Measurements from ENCODE around the gene DENND1A. TPM values are rescaled to one million over a fixed set of nuclear protein-coding genes. Genes with fewer than 3 reads are reported as not detected.

Gene DENND1A
- total and polyA plus RNA-seq, 2 of the 13 experiments (the other 11 are each of a cell fraction or from before 2014, with no cell fraction given) = 14.8 to 30.1 TPM

GRCh38 chr9:123861086-123861755 lies 68.7 kb downstream of the DENND1A start (continued):
- TF ChIP-seq PPARG (CRISPR knock-in tag; conservative IDR thresholded peaks at IDR 0.05) (peak; percentile 90), CEBPG (CRISPR knock-in tag; IDR thresholded peaks at IDR 0.05) (no peak), ZNF383 (CRISPR knock-in tag; IDR thresholded peaks at IDR 0.05; ENCODE audit: borderline replicate concordance) (no peak), RAD51 (IDR thresholded peaks at IDR 0.05; ENCODE audit: borderline replicate concordance) (no peak), RXRB (CRISPR knock-in tag; IDR thresholded peaks at IDR 0.05; ENCODE audit: borderline replicate concordance) (peak; percentile 46; the same call in 1 of the 2 replicates), MNT (IDR thresholded peaks at IDR 0.05) (no peak), MBD4 (IDR thresholded peaks at IDR 0.05; ENCODE audit: borderline replicate concordance, low read length) (no peak), ARNTL (CRISPR knock-in tag; IDR thresholded peaks at IDR 0.05) (no peak), SMC3 (IDR thresholded peaks at IDR 0.05; ENCODE audit: low read length) (no peak), TFE3 (CRISPR knock-in tag; IDR thresholded peaks at IDR 0.05) (no peak), GFI1 (CRISPR knock-in tag; IDR thresholded peaks at IDR 0.05; ENCODE audit: borderline replicate concordance) (peak; percentile 42; the same call in 1 of the 2 replicates), ZNF792 (CRISPR knock-in tag; IDR thresholded peaks at IDR 0.05) (no peak), DBP (CRISPR knock-in tag; IDR thresholded peaks at IDR 0.05; ENCODE audit: not compliant biosample characterization) (no peak), ZBTB44 (CRISPR knock-in tag; IDR thresholded peaks at IDR 0.05) (no peak), ARID5B (CRISPR knock-in tag; IDR thresholded peaks at IDR 0.05) (peak; percentile 45), ZNF12 (CRISPR knock-in tag; IDR thresholded peaks at IDR 0.05) (no peak), ZBTB42 (CRISPR knock-in tag; IDR thresholded peaks at IDR 0.05) (no peak), MIXL1 (CRISPR knock-in tag; IDR thresholded peaks at IDR 0.05) (no peak), NR2F2 (IDR thresholded peaks at IDR 0.05; ENCODE audit: borderline replicate concordance, low read depth) (peak; percentile 95), AGO2 (optimal IDR thresholded peaks at IDR 0.05; ENCODE audit: low read depth, low read length) (no peak), MXD4 (CRISPR knock-in tag; IDR thresholded peaks at IDR 0.05) (no peak), SOX13 (IDR thresholded peaks at IDR 0.05) (no peak), SOX13 (CRISPR knock-in tag; conservative IDR thresholded peaks at IDR 0.05 in 1 of 2, IDR thresholded peaks at IDR 0.05 in 1 of 2) (peak in 1 of 2 experiments; percentile 72; a peak in 2 of 4 replicates)
